Posterior vena cava (tissue), 2 donors: Measurements from ENCODE around the gene FOXN3. TPM values are rescaled to one million over a fixed set of nuclear protein-coding genes. Genes with fewer than 3 reads are reported as not detected.

Experiments
- DNase-seq: peaks from one replicate; pipeline ENCODE4 v3.0.0-alpha.2; 2020; ENCODE audit warnings: low spot score
- intact Hi-C, 2 donors: fragments of 100-400 bp; cut with DNase I; formaldehyde crosslinking; loops; one replicate each; pipeline versions ENCODE4 v1.14.1 to v1.14.2; 2022 to 2023
- total RNA-seq, 2 donors: library from RNA; stranded (reverse); fragmentation: NEBNext Ultra II Directional; extraction: Animal tissue kit (Norgen Biotek cat#: 25700); gene quantifications; one replicate each; pipeline ENCODE4 v1.2.1, GENCODE V29; 2021
- donor health status: DM: yes; HTN: yes; CAD: no.
- donor health status: DM: yes; HTN: yes; CAD: no.

Gene FOXN3
- total RNA-seq, 2 donors from 2014 or later = 138 to 142 TPM

- DNase-seq = peak; percentile 89
- intact Hi-C loops = loop anchor here in 1 of 2 donors (5.0 to 10.0 kb wide), 2 partner anchors 113 to 495 kb away; no protein-coding TSS in a partner anchor
Measured at GRCh38 chr14:89417465-89418225, 612 bp upstream of the FOXN3 start.

GRCh38 chr14:89416002-89416995, 734 bp downstream of the FOXN3 start:
- peak; percentile 100 for DNase-seq
- intact Hi-C loops = loop anchor here in 1 of 2 donors (5.0 to 10.0 kb wide), 2 partner anchors 111 to 496 kb away; no protein-coding TSS in a partner anchor

- no peak for DNase-seq
- intact Hi-C loops = loop anchor here in 1 of 2 donors (5.0 to 10.0 kb wide), 2 partner anchors 110 to 497 kb away; no protein-coding TSS in a partner anchor
Measured at GRCh38 chr14:89415159-89415558, 1.9 kb downstream of the FOXN3 start.

GRCh38 chr14:89411976-89412375, 5.1 kb downstream of the FOXN3 start:
- intact Hi-C loops = loop anchor here (2.0 to 10.0 kb wide), 2 partner anchors 17 to 107 kb away; no protein-coding TSS in a partner anchor
- no peak for DNase-seq

- DNase-seq = no peak
- intact Hi-C loops = loop anchor here in 1 of 2 donors (10.0 kb wide), 1 partner anchor 105 kb away; no protein-coding TSS in a partner anchor
Measured at GRCh38 chr14:89409961-89410360, 7.1 kb downstream of the FOXN3 start.

GRCh38 chr14:89408907-89409700, 7.9 kb downstream of the FOXN3 start:
- no peak for DNase-seq
- intact Hi-C loops = no loop called here

- no peak for DNase-seq
- intact Hi-C loops = no loop called here
Measured at GRCh38 chr14:89407856-89408255, 9.2 kb downstream of the FOXN3 start.

- DNase-seq = no peak
- intact Hi-C loops = no loop called here
Measured at GRCh38 chr14:89406941-89407340, 10.1 kb downstream of the FOXN3 start.

- intact Hi-C loops = no loop called here
- no peak for DNase-seq
Measured at GRCh38 chr14:89406361-89406760, 10.7 kb downstream of the FOXN3 start.

- DNase-seq = no peak
- intact Hi-C loops = no loop called here
Measured at GRCh38 chr14:89405712-89406111, 11.3 kb downstream of the FOXN3 start.

- DNase-seq = no peak
- intact Hi-C loops = loop anchor here (5.0 kb wide), 2 partner anchors 360 kb away; no protein-coding TSS in a partner anchor
Measured at GRCh38 chr14:89402363-89402762, 14.7 kb downstream of the FOXN3 start.

GRCh38 chr14:89401761-89402160, 15.3 kb downstream of the FOXN3 start:
- intact Hi-C loops = loop anchor here (5.0 kb wide), 2 partner anchors 359 to 361 kb away; no protein-coding TSS in a partner anchor
- DNase-seq = no peak

- DNase-seq = no peak
- intact Hi-C loops = loop anchor here (5.0 kb wide), 2 partner anchors 359 to 361 kb away; no protein-coding TSS in a partner anchor
Measured at GRCh38 chr14:89401241-89401640, 15.8 kb downstream of the FOXN3 start.

- intact Hi-C loops = loop anchor here (5.0 kb wide), 2 partner anchors 358 to 362 kb away; no protein-coding TSS in a partner anchor
- DNase-seq = no peak
Measured at GRCh38 chr14:89400529-89400928, 16.5 kb downstream of the FOXN3 start.

- intact Hi-C loops = loop anchor here (5.0 kb wide), 2 partner anchors 357 to 363 kb away; no protein-coding TSS in a partner anchor
- no peak for DNase-seq
Measured at GRCh38 chr14:89399594-89400068, 17.4 kb downstream of the FOXN3 start.

GRCh38 chr14:89399157-89399556, 17.9 kb downstream of the FOXN3 start:
- no peak for DNase-seq
- intact Hi-C loops = no loop called here

GRCh38 chr14:89397569-89398230, 19.3 kb downstream of the FOXN3 start:
- intact Hi-C loops = no loop called here

GRCh38 chr14:89394972-89395371, 22.1 kb downstream of the FOXN3 start:
- intact Hi-C loops = loop anchor here in 1 of 2 donors (2.0 kb wide), 1 partner anchor 18 kb away; no protein-coding TSS in a partner anchor
- no peak for DNase-seq

More at GRCh38 chr14:89397569-89398230, 19.3 kb downstream of the FOXN3 start:
- no peak for DNase-seq
